ENCODE data around the gene EGLN3. TPM values are rescaled to one million over a fixed set of nuclear protein-coding genes. Genes with fewer than 3 reads are reported as not detected.
A peak's percentile ranks its signal among the peaks of the same experiment; 100 is the strongest.

The EGLN3 gene
- total and polyA plus RNA-seq, 2 of the 13 experiments (the other 11 are each of a cell fraction or from before 2014, with no cell fraction given): 0.18 to 27.3 TPM

DNA sequence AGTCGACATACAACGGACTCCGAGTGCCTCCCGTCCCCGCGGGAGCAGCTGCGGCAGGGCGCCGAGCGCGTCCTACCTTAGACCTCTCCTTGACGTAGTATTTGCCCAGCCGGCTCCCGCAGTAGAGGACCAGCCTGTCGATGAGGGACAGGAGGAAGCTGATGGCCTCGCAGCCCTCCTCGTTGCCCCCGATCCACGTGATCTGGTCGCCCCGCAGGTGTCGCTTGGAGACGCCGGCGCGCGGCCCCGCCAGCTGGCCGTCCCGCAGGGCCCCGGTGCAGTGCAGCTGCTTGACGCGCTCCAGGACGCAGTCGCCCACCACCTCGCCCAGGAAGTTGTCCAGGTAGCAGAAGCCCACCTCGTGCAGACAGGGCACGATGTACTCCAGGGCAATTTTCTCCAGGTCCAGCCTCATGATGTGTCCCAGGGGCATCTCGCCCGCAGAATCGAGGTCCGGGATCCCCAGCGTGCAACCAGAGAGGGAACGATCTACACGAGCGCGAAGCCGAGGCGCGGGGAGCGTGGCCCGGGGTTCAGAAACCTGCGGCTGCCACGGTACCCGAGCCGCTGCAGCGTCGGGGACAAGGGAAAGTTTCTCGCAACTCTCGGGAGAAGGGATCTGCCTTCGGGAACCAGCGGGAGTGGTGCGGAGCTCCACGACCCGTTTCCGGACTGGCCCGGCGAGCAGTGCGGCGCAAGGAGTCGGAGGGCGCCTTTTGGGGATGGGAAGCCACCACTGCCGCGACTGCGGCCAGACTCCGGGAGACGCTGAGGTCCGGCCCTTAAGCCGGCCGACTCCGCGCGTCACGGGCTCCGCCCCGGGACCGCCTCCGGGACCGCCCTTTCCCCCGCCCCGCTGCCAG is at the start of gene EGLN3 (continued):
- TF ChIP-seq LCORL (IDR thresholded peaks at IDR 0.05) (no peak), LCORL (CRISPR knock-in tag; IDR thresholded peaks at IDR 0.05) (no peak; the same call in 1 of the 2 replicates), ZSCAN20 (CRISPR knock-in tag; IDR thresholded peaks at IDR 0.05; ENCODE audit: borderline replicate concordance) (no peak), REL (CRISPR knock-in tag; conservative IDR thresholded peaks at IDR 0.05) (no peak), ESRRA (CRISPR knock-in tag; IDR thresholded peaks at IDR 0.05; ENCODE audit: low read depth) (peak; percentile 2; the same call in 1 of the 2 replicates), NFKBIZ (CRISPR knock-in tag; IDR thresholded peaks at IDR 0.05) (no peak), ZNF709 (CRISPR knock-in tag; IDR thresholded peaks at IDR 0.05) (peak; percentile 95), NRL (CRISPR knock-in tag; IDR thresholded peaks at IDR 0.05; ENCODE audit: borderline replicate concordance) (peak; percentile 60; the same call in 1 of the 2 replicates), PHF5A (CRISPR knock-in tag; IDR thresholded peaks at IDR 0.05; ENCODE audit: low read depth, unreplicated experiment) (no peak), DMAP1 (CRISPR knock-in tag; IDR thresholded peaks at IDR 0.05) (no peak; the same call in 1 of the 2 replicates), EEA1 (CRISPR knock-in tag; IDR thresholded peaks at IDR 0.05; ENCODE audit: borderline replicate concordance) (no peak), ZNF550 (CRISPR knock-in tag; IDR thresholded peaks at IDR 0.05; ENCODE audit: borderline replicate concordance) (no peak), KDM5A (IDR thresholded peaks at IDR 0.05; ENCODE audit: borderline replicate concordance, low read length) (no peak), NKX3-1 (CRISPR knock-in tag; IDR thresholded peaks at IDR 0.05) (no peak), ZNF552 (CRISPR knock-in tag; IDR thresholded peaks at IDR 0.05; ENCODE audit: borderline replicate concordance) (peak; percentile 21; the same call in 1 of the 2 replicates), ZNF224 (CRISPR knock-in tag; IDR thresholded peaks at IDR 0.05) (no peak; the same call in 1 of the 2 replicates), ZSCAN22 (CRISPR knock-in tag; IDR thresholded peaks at IDR 0.05) (no peak; the same call in 1 of the 2 replicates), ZNF382 (CRISPR knock-in tag; IDR thresholded peaks at IDR 0.05; ENCODE audit: borderline replicate concordance) (no peak), ZNF12 (CRISPR knock-in tag; IDR thresholded peaks at IDR 0.05) (no peak), ZFAT (CRISPR knock-in tag; conservative IDR thresholded peaks at IDR 0.05) (no peak), ZNF816 (CRISPR knock-in tag; IDR thresholded peaks at IDR 0.05; ENCODE audit: borderline replicate concordance) (no peak), TOE1 (CRISPR knock-in tag; IDR thresholded peaks at IDR 0.05) (no peak)
- TF ChIP-seq, protein P1, sequence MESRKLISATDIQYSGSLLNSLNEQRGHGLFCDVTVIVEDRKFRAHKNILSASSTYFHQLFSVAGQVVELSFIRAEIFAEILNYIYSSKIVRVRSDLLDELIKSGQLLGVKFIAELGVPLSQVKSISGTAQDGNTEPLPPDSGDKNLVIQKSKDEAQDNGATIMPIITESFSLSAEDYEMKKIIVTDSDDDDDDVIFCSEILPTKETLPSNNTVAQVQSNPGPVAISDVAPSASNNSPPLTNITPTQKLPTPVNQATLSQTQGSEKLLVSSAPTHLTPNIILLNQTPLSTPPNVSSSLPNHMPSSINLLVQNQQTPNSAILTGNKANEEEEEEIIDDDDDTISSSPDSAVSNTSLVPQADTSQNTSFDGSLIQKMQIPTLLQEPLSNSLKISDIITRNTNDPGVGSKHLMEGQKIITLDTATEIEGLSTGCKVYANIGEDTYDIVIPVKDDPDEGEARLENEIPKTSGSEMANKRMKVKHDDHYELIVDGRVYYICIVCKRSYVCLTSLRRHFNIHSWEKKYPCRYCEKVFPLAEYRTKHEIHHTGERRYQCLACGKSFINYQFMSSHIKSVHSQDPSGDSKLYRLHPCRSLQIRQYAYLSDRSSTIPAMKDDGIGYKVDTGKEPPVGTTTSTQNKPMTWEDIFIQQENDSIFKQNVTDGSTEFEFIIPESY (CRISPR knock-in tag; IDR thresholded peaks at IDR 0.05): peak; percentile 77; the same call in 1 of the 2 replicates
- TF ChIP-seq, protein P2, sequence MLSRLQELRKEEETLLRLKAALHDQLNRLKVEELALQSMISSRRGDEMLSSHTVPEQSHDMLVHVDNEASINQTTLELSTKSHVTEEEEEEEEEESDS (CRISPR knock-in tag; IDR thresholded peaks at IDR 0.05; ENCODE audit: borderline replicate concordance): no peak
- TF ChIP-seq, protein P3, sequence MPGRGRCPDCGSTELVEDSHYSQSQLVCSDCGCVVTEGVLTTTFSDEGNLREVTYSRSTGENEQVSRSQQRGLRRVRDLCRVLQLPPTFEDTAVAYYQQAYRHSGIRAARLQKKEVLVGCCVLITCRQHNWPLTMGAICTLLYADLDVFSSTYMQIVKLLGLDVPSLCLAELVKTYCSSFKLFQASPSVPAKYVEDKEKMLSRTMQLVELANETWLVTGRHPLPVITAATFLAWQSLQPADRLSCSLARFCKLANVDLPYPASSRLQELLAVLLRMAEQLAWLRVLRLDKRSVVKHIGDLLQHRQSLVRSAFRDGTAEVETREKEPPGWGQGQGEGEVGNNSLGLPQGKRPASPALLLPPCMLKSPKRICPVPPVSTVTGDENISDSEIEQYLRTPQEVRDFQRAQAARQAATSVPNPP (CRISPR knock-in tag; IDR thresholded peaks at IDR 0.05): no peak
- TF ChIP-seq, protein P4, sequence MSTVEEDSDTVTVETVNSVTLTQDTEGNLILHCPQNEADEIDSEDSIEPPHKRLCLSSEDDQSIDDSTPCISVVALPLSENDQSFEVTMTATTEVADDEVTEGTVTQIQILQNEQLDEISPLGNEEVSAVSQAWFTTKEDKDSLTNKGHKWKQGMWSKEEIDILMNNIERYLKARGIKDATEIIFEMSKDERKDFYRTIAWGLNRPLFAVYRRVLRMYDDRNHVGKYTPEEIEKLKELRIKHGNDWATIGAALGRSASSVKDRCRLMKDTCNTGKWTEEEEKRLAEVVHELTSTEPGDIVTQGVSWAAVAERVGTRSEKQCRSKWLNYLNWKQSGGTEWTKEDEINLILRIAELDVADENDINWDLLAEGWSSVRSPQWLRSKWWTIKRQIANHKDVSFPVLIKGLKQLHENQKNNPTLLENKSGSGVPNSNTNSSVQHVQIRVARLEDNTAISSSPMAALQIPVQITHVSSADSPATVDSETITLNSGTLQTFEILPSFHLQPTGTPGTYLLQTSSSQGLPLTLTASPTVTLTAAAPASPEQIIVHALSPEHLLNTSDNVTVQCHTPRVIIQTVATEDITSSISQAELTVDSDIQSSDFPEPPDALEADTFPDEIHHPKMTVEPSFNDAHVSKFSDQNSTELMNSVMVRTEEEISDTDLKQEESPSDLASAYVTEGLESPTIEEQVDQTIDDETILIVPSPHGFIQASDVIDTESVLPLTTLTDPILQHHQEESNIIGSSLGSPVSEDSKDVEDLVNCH (CRISPR knock-in tag; IDR thresholded peaks at IDR 0.05): no peak
